ENCODE data around the gene CAMK1D. TPM values are rescaled to one million over a fixed set of nuclear protein-coding genes. Genes with fewer than 3 reads are reported as not detected.

The CAMK1D gene
- total RNA-seq, 1 donor from 2014 or later: 5.2 TPM

GRCh38 chr10:12614177-12614995 lies 265.0 kb downstream of the CAMK1D start:
- DNase-seq (ENCODE audit: missing footprints) (no peak), ATAC-seq (no peak)
- intact Hi-C loops (cut with DNase I): no loop called here

- no peak for DNase-seq (ENCODE audit: missing footprints)
- ATAC-seq: no peak
- intact Hi-C loops (cut with DNase I): no loop called here
These were observed 266.2 kb downstream of the CAMK1D start for GRCh38 chr10:12615296-12616220.

- ATAC-seq (no peak), DNase-seq (ENCODE audit: missing footprints) (no peak)
- intact Hi-C loops (cut with DNase I): no loop called here
These were observed 268.1 kb downstream of the CAMK1D start for GRCh38 chr10:12617191-12618175.

GRCh38 chr10:12622016-12622415 lies 272.7 kb downstream of the CAMK1D start:
- intact Hi-C loops (cut with DNase I): no loop called here
- ATAC-seq: no peak
- no peak for DNase-seq (ENCODE audit: missing footprints)

GRCh38 chr10:12622691-12623090 lies 273.3 kb downstream of the CAMK1D start:
- intact Hi-C loops (cut with DNase I): no loop called here
- ATAC-seq: no peak
- DNase-seq (ENCODE audit: missing footprints): no peak

- intact Hi-C loops (cut with DNase I): no loop called here
- DNase-seq (ENCODE audit: missing footprints) (no peak), ATAC-seq (no peak)
These were observed 276.2 kb downstream of the CAMK1D start for GRCh38 chr10:12625393-12626023.

- DNase-seq (ENCODE audit: missing footprints): no peak
- intact Hi-C loops (cut with DNase I): no loop called here
- no peak for ATAC-seq
These were observed 278.8 kb downstream of the CAMK1D start for GRCh38 chr10:12628153-12628552.

GRCh38 chr10:12628964-12629766 lies 279.8 kb downstream of the CAMK1D start:
- intact Hi-C loops (cut with DNase I): no loop called here
- no peak for DNase-seq (ENCODE audit: missing footprints)
- ATAC-seq: no peak

GRCh38 chr10:12629767-12630165 lies 280.4 kb downstream of the CAMK1D start:
- intact Hi-C loops (cut with DNase I): no loop called here
- DNase-seq (ENCODE audit: missing footprints): no peak
- ATAC-seq: no peak

- intact Hi-C loops (cut with DNase I): no loop called here
- ATAC-seq: no peak
- DNase-seq (ENCODE audit: missing footprints): no peak
These were observed 281.9 kb downstream of the CAMK1D start for GRCh38 chr10:12631216-12631615.

GRCh38 chr10:12631787-12632562 lies 282.6 kb downstream of the CAMK1D start:
- DNase-seq (ENCODE audit: missing footprints): no peak
- no peak for ATAC-seq
- intact Hi-C loops (cut with DNase I): no loop called here

GRCh38 chr10:12633776-12634620 lies 284.7 kb downstream of the CAMK1D start:
- intact Hi-C loops (cut with DNase I): no loop called here
- DNase-seq (ENCODE audit: missing footprints) (no peak), ATAC-seq (no peak)

GRCh38 chr10:12634621-12634931 lies 285.2 kb downstream of the CAMK1D start:
- DNase-seq (ENCODE audit: missing footprints) (no peak), ATAC-seq (no peak)

GRCh38 chr10:12635127-12635541 lies 285.8 kb downstream of the CAMK1D start:
- intact Hi-C loops (cut with DNase I): no loop called here
- no peak for DNase-seq (ENCODE audit: missing footprints)
- no peak for ATAC-seq

More at GRCh38 chr10:12634621-12634931, 285.2 kb downstream of the CAMK1D start:
- intact Hi-C loops (cut with DNase I): no loop called here

GRCh38 chr10:12636571-12636970 lies 287.2 kb downstream of the CAMK1D start:
- intact Hi-C loops (cut with DNase I): no loop called here
- ATAC-seq: no peak
- DNase-seq (ENCODE audit: missing footprints): no peak

GRCh38 chr10:12637649-12638048 lies 288.3 kb downstream of the CAMK1D start:
- ATAC-seq: no peak
- DNase-seq (ENCODE audit: missing footprints): no peak
- intact Hi-C loops (cut with DNase I): no loop called here
